Gastrocnemius medialis (tissue), 4 donors: ENCODE data around the gene SMTN.

ENCODE experiments used
- POLR2A ChIP-seq, 2 donors: fragments of 450-650 bp; IDR thresholded peaks; one replicate each; pipeline ENCODE4 v1.6.1; 2017; ENCODE audit warnings: antibody characterized with exemption in 2 of 2, mild to moderate bottlenecking in 2 of 2, moderate library complexity in 2 of 2
- TF ChIP-seq, protein P1 (sequence below), 5 experiments: fragments of 450-650 bp in 3 of 5; fragments of 200-600 bp in 2 of 5; sonication (generic) in 2 of 5; IDR thresholded peaks in 4 of 5; conservative IDR thresholded peaks in 1 of 5; 1 replicate in 4 of 5; 2 replicates in 1 of 5; pipeline ENCODE4 v1.5.1; 2016 to 2019; ENCODE audit warnings: antibody characterized with exemption in 5 of 5, mild to moderate bottlenecking in 3 of 5, moderate library complexity in 3 of 5

DNA sequence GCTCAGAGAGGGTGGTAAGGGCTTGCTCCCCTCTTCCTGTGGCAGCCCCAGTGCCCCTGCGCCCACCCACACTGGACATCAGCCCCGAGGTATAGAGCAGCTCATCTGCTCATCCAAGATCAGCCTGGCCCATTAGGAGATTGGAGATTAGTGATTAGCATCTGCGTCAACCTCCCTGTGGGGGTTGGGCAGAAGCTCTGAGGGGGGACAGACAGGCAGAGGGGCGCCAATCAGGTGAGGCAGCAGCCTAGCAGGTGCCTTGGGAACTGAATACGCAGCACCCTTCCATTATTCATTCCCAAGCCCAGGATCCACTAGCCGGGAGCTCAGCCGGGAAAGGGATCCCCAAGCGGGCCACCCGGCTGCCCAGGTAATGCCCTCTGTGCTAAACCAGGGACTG is 11.0 kb downstream of the SMTN start:
- TF ChIP-seq POLR2A (IDR thresholded peaks at IDR 0.05), result no peak
- TF ChIP-seq, protein P1, sequence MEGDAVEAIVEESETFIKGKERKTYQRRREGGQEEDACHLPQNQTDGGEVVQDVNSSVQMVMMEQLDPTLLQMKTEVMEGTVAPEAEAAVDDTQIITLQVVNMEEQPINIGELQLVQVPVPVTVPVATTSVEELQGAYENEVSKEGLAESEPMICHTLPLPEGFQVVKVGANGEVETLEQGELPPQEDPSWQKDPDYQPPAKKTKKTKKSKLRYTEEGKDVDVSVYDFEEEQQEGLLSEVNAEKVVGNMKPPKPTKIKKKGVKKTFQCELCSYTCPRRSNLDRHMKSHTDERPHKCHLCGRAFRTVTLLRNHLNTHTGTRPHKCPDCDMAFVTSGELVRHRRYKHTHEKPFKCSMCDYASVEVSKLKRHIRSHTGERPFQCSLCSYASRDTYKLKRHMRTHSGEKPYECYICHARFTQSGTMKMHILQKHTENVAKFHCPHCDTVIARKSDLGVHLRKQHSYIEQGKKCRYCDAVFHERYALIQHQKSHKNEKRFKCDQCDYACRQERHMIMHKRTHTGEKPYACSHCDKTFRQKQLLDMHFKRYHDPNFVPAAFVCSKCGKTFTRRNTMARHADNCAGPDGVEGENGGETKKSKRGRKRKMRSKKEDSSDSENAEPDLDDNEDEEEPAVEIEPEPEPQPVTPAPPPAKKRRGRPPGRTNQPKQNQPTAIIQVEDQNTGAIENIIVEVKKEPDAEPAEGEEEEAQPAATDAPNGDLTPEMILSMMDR (IDR thresholded peaks at IDR 0.05 in 4 of 5, conservative IDR thresholded peaks at IDR 0.05 in 1 of 5), result no peak
